Endodermal cell (in vitro differentiated cells): ENCODE measurements around the gene BCL2. TPM values are rescaled to one million over a fixed set of nuclear protein-coding genes. Genes with fewer than 3 reads are reported as not detected.

Experiments
- DNase-seq: peaks from one replicate; pipeline ENCODE4 v3.0.0-alpha.2; 2017
- H3K27ac ChIP-seq: 2 replicates; pipeline ENCODE4 v1.5.1; 2013; ENCODE audit warnings: mild to moderate bottlenecking, low read depth, low read length, moderate library complexity
- H3K27me3 ChIP-seq: 2 replicates; pipeline ENCODE4 v1.6.1; 2013; ENCODE audit warnings: mild to moderate bottlenecking, low read length, moderate library complexity; ENCODE audit not compliant: insufficient read depth, control insufficient read depth, poor library complexity, severe bottlenecking
- H3K36me3 ChIP-seq: 2 replicates; pipeline ENCODE4 v1.7.0; 2013; ENCODE audit warnings: mild to moderate bottlenecking, low read length, moderate library complexity; ENCODE audit not compliant: control insufficient read depth, insufficient read depth
- H3K4me1 ChIP-seq: one replicate; pipeline ENCODE4 v1.7.0; 2013; ENCODE audit warnings: low read length; ENCODE audit not compliant: control insufficient read depth, insufficient read depth
- H3K4me3 ChIP-seq: 2 replicates; pipeline ENCODE4 v1.5.1; 2013; ENCODE audit warnings: mild to moderate bottlenecking, low read length, moderate library complexity
- H3K9ac ChIP-seq: 2 replicates; pipeline ENCODE4 v1.6.1; 2013; ENCODE audit warnings: mild to moderate bottlenecking, low read length, moderate library complexity; ENCODE audit not compliant: poor library complexity, severe bottlenecking; ENCODE audit errors: extremely low read depth
- H3K9me3 ChIP-seq: 2 replicates; pipeline ENCODE4 v1.6.1; 2013; ENCODE audit warnings: mild to moderate bottlenecking, low read length, moderate library complexity; ENCODE audit not compliant: control insufficient read depth
- H3K27ac Mint-ChIP-seq: 2 replicates; pipeline ENCODE4 v1.8.0; 2020; ENCODE audit warnings: mixed read lengths
- H3K27me3 Mint-ChIP-seq: 2 replicates; pipeline ENCODE4 v1.8.0; 2021; ENCODE audit warnings: mild to moderate bottlenecking, mixed read lengths; ENCODE audit not compliant: insufficient read depth
- H3K36me3 Mint-ChIP-seq: 2 replicates; pipeline ENCODE4 v1.8.0; 2020; ENCODE audit warnings: low read depth, mixed read lengths
- H3K4me1 Mint-ChIP-seq: 2 replicates; pipeline ENCODE4 v1.8.0; 2020; ENCODE audit warnings: mixed read lengths
- H3K4me3 Mint-ChIP-seq: 2 replicates; pipeline ENCODE4 v1.8.0; 2020; ENCODE audit warnings: mild to moderate bottlenecking, moderate library complexity, mixed read lengths
- H3K9me3 Mint-ChIP-seq: 2 replicates; pipeline ENCODE4 v1.8.0; 2020; ENCODE audit warnings: mild to moderate bottlenecking, mixed read lengths
- CTCF ChIP-seq: fragments of 200-600 bp; sonication (generic); conservative IDR thresholded peaks from 2 replicates; pipeline ENCODE4 v1.5.0; 2021; ENCODE audit warnings: antibody characterized with exemption, mild to moderate bottlenecking
- WGBS, 2 experiments: methylation state at CpG; one replicate each; pipeline versions ENCODE4 v1.1.5 to v1.1.7; 2013; ENCODE audit warnings: missing lambda C conversion rate in 2 of 2, mixed read lengths in 1 of 2; ENCODE audit not compliant: insufficient coverage in 1 of 2, insufficient read length in 1 of 2; 5-methylcytosine and 5-hydroxymethylcytosine counted together
- total RNA-seq, 2 donors: library from RNA; stranded (reverse); fragmentation: NEBNext Ultra II Directional in 1 of 2; extraction: Animal tissue kit (Norgen Biotek cat#: 25700) in 1 of 2; gene quantifications; 2 replicates in 1 of 2; 3 replicates in 1 of 2; pipeline ENCODE4 v1.2.1, GENCODE V29; 2021

BCL2 gene
- total RNA-seq, 2 donors from 2014 or later: 1.4 to 2.3 TPM

GRCh38 chr18:63149302-63149587, 170.3 kb downstream of the BCL2 start:
- Mint-ChIP-seq H3K9me3 (no peaks in the 10 kb centered on the region), H3K4me3 (no peak overlapping the region), H3K36me3 (no peaks in the 10 kb centered on the region), H3K27me3 (peaks cover 4% of the 10 kb centered on the region), H3K27ac (no peak overlapping the region), H3K4me1 (no peaks in the 10 kb centered on the region)
- DNase-seq: no peak
- H3K4me3 ChIP-seq: no peak overlapping the region
- H3K36me3 ChIP-seq: no peaks in the 10 kb centered on the region
- WGBS, 2 experiments: 84 to 91% methylated on average over 9 of the region's 9 CpGs
- H3K27ac ChIP-seq: no peak overlapping the region
- H3K27me3 ChIP-seq: no peaks in the 10 kb centered on the region
- H3K4me1 ChIP-seq: no peaks in the 10 kb centered on the region
- no peak overlapping the region for H3K9ac ChIP-seq
- no peaks in the 10 kb centered on the region for H3K9me3 ChIP-seq
- no peak for TF ChIP-seq CTCF

- no peaks in the 10 kb centered on the region for H3K27me3 ChIP-seq
- Mint-ChIP-seq H3K4me1 (no peaks in the 10 kb centered on the region), H3K27me3 (no peaks in the 10 kb centered on the region), H3K9me3 (no peaks in the 10 kb centered on the region), H3K36me3 (no peaks in the 10 kb centered on the region), H3K4me3 (no peak overlapping the region), H3K27ac (no peak overlapping the region)
- H3K9ac ChIP-seq: no peak overlapping the region
- no peak for TF ChIP-seq CTCF
- WGBS, 2 experiments: 90 to 95% methylated on average over 11 to 14 of the region's 14 CpGs
- no peaks in the 10 kb centered on the region for H3K4me1 ChIP-seq
- no peaks in the 10 kb centered on the region for H3K36me3 ChIP-seq
- H3K4me3 ChIP-seq: no peak overlapping the region
- no peaks in the 10 kb centered on the region for H3K9me3 ChIP-seq
- DNase-seq: no peak
- no peak overlapping the region for H3K27ac ChIP-seq
These were observed 170.9 kb downstream of the BCL2 start for GRCh38 chr18:63148449-63149301.

- no peaks in the 10 kb centered on the region for H3K4me1 ChIP-seq
- Mint-ChIP-seq H3K9me3 (no peaks in the 10 kb centered on the region), H3K27me3 (no peaks in the 10 kb centered on the region), H3K4me3 (no peak overlapping the region), H3K36me3 (no peaks in the 10 kb centered on the region), H3K27ac (no peak overlapping the region), H3K4me1 (no peaks in the 10 kb centered on the region)
- H3K9me3 ChIP-seq: no peaks in the 10 kb centered on the region
- no peak overlapping the region for H3K27ac ChIP-seq
- H3K27me3 ChIP-seq: no peaks in the 10 kb centered on the region
- H3K36me3 ChIP-seq: no peaks in the 10 kb centered on the region
- no peak for DNase-seq
- 94 to 95% methylated on average over 5 to 6 of the region's 6 CpGs for WGBS, 2 experiments
- no peak overlapping the region for H3K4me3 ChIP-seq
- no peak for TF ChIP-seq CTCF
- H3K9ac ChIP-seq: no peak overlapping the region
These were observed 171.6 kb downstream of the BCL2 start for GRCh38 chr18:63147973-63148372.
